Fibroblast of the aortic adventitia (primary cell): ENCODE measurements around the gene AMDHD2. TPM values are rescaled to one million over a fixed set of nuclear protein-coding genes. Genes with fewer than 3 reads are reported as not detected.

Experiments
- DNase-seq: peaks from one replicate; pipeline ENCODE4 v3.0.0-alpha.2; 2010; ENCODE audit warnings: low read depth
- H3K4me3 ChIP-seq: 2 replicates; pipeline ENCODE4 v1.5.1; 2011; ENCODE audit warnings: low read depth, mild to moderate bottlenecking, control low read depth, low read length, moderate library complexity
- total RNA-seq: library from RNA; depleted of rRNA; stranded (reverse); fragments of >200 nt; gene quantifications from 2 replicates; pipeline ENCODE4 v1.2.3, GENCODE V29; 2012; ENCODE audit warnings: low replicate concordance
- TF ChIP-seq, protein P1 (sequence below): IDR thresholded peaks from 2 replicates; pipeline ENCODE4 v1.5.1; 2011; ENCODE audit warnings: mild to moderate bottlenecking, low read length, control low read depth, inconsistent platforms; ENCODE audit not compliant: insufficient read depth

AMDHD2 gene, protein sequence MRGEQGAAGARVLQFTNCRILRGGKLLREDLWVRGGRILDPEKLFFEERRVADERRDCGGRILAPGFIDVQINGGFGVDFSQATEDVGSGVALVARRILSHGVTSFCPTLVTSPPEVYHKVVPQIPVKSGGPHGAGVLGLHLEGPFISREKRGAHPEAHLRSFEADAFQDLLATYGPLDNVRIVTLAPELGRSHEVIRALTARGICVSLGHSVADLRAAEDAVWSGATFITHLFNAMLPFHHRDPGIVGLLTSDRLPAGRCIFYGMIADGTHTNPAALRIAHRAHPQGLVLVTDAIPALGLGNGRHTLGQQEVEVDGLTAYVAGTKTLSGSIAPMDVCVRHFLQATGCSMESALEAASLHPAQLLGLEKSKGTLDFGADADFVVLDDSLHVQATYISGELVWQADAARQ
- 59.9 and 74.3 TPM in 2 replicates for total RNA-seq

- peak; percentile 90 for DNase-seq
- TF ChIP-seq, protein P1, sequence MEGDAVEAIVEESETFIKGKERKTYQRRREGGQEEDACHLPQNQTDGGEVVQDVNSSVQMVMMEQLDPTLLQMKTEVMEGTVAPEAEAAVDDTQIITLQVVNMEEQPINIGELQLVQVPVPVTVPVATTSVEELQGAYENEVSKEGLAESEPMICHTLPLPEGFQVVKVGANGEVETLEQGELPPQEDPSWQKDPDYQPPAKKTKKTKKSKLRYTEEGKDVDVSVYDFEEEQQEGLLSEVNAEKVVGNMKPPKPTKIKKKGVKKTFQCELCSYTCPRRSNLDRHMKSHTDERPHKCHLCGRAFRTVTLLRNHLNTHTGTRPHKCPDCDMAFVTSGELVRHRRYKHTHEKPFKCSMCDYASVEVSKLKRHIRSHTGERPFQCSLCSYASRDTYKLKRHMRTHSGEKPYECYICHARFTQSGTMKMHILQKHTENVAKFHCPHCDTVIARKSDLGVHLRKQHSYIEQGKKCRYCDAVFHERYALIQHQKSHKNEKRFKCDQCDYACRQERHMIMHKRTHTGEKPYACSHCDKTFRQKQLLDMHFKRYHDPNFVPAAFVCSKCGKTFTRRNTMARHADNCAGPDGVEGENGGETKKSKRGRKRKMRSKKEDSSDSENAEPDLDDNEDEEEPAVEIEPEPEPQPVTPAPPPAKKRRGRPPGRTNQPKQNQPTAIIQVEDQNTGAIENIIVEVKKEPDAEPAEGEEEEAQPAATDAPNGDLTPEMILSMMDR, result no peak
- H3K4me3 ChIP-seq, result peak within 1 kb of the TSS; percentile 82
Observed at GRCh38 chr16:2520097-2520783, at the start of gene AMDHD2. TSS of gene AMDHD2 (plus strand) at chr16:2520371. CDS start at chr16:2520459, 88 bp downstream.

- H3K4me3 ChIP-seq, result no peak overlapping the region
- DNase-seq, result no peak
- TF ChIP-seq, protein P1, result no peak
Observed at GRCh38 chr16:2470603-2471015, 49.6 kb upstream of the AMDHD2 start.

- peak within 1 kb of the TSS; percentile 28 for H3K4me3 ChIP-seq
- no peak for DNase-seq
- TF ChIP-seq, protein P1, result no peak
Observed at GRCh38 chr16:2471016-2471652, 49.0 kb upstream of the AMDHD2 start, which contains the start of gene NTN3. TSS of gene NTN3 (plus strand) at chr16:2471297. CDS start at chr16:2471702, 405 bp downstream.

DNA sequence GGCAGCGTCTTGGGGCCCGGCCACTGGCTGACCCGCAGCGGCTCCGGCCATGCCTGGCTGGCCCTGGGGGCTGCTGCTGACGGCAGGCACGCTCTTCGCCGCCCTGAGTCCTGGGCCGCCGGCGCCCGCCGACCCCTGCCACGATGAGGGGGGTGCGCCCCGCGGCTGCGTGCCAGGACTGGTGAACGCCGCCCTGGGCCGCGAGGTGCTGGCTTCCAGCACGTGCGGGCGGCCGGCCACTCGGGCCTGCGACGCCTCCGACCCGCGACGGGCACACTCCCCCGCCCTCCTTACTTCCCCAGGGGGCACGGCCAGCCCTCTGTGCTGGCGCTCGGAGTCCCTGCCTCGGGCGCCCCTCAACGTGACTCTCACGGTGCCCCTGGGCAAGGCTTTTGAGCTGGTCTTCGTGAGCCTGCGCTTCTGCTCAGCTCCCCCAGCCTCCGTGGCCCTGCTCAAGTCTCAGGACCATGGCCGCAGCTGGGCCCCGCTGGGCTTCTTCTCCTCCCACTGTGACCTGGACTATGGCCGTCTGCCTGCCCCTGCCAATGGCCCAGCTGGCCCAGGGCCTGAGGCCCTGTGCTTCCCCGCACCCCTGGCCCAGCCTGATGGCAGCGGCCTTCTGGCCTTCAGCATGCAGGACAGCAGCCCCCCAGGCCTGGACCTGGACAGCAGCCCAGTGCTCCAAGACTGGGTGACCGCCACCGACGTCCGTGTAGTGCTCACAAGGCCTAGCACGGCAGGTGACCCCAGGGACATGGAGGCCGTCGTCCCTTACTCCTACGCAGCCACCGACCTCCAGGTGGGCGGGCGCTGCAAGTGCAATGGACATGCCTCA, 48.3 kb upstream of the AMDHD2 start:
- H3K4me3 ChIP-seq, result no peak overlapping the region
- no peak for DNase-seq
- TF ChIP-seq, protein P1, result no peak

- no peak for DNase-seq
- TF ChIP-seq, protein P1, result no peak
Observed at GRCh38 chr16:2472488-2472864, 47.7 kb upstream of the AMDHD2 start.

DNA sequence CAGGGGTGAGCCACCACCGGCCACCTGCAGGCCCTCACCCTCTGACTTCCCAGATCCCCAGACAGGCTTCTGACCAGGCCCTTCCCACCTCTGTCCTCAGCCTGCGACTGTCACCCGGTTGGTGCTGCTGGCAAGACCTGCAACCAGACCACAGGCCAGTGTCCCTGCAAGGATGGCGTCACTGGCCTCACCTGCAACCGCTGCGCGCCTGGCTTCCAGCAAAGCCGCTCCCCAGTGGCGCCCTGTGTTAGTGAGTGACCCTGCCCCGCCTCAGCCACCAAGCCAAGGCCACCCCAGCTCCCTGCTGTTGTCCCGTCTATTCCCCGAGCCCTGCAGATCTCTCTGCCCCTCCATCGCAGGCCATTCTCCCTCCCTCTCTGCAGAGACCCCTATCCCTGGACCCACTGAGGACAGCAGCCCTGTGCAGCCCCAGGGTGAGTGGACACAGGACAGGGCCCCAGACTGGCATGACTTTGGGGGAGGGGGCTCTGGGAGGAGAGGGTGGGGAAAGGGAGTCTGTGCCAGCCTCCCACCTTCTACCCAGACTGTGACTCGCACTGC, 47.2 kb upstream of the AMDHD2 start:
- DNase-seq, result no peak
- TF ChIP-seq, protein P1, result no peak
- peak overlapping the region; percentile 25 for H3K4me3 ChIP-seq

More at GRCh38 chr16:2472488-2472864, 47.7 kb upstream of the AMDHD2 start:
- H3K4me3 ChIP-seq, result no peak overlapping the region
